A375 (cell line): ENCODE results near the gene KATNAL1. TPM values are rescaled to one million over a fixed set of nuclear protein-coding genes. Genes with fewer than 3 reads are reported as not detected.

Experiments used
- small RNA-seq: library from RNA; depleted of rRNA; stranded (forward); fragments of <200 nt; gene quantifications from one replicate; pipeline ENCODE3, GENCODE V24; 2014
- total RNA-seq: library from RNA; depleted of rRNA; stranded (reverse); fragments of >200 nt; shearing (Covaris generic); gene quantifications from 2 replicates; pipeline ENCODE4 v1.2.3, GENCODE V29; 2014; rRNA removed

Gene KATNAL1
- total RNA-seq: 4.6 and 8.2 TPM in 2 replicates

GRCh38 chr13:30307194-30307970 lies at the start of gene KATNAL1:
TSS of gene KATNAL1 (minus strand) at chr13:30307551. CDS start at chr13:30283777, 23,774 bp downstream.

Small RNA genes lying within 50 kb of the gene (small RNA-seq; reads per million reads assigned to genes)
- gene RNU6-64P: not detected

Other genes starting within 250 kb of the KATNAL1 start
- gene UBE2L5, start 114.9 kb upstream of the KATNAL1 start, total RNA-seq: 0.05 TPM in 1 of 2 replicates, not detected in the other
- 673 and 759 TPM in 2 replicates for gene HMGB1, start 158.4 kb upstream of the KATNAL1 start, total RNA-seq